ENCODE data around the gene GJA1. TPM values are rescaled to one million over a fixed set of nuclear protein-coding genes. Genes with fewer than 3 reads are reported as not detected.

Gene GJA1
- total and polyA plus RNA-seq, 2 of the 8 experiments (the other 6 are each of a cell fraction or from before 2014, with no cell fraction given) = 468 to 795 TPM

- Histone ChIP-seq H2BK20ac (ENCODE audit: low read length) (no peak overlapping the region), H3K9ac (replicated peaks in 1 of 4; ENCODE audit: extremely low read depth in 1 of 4, low read depth in 3 of 4, low read length in 3 of 4) (no peak overlapping the region), H2BK15ac (ENCODE audit: low read length) (no peak overlapping the region), H2AFZ (ENCODE audit: low read length) (peak overlapping the region; percentile 89; the same call in 1 of the 2 replicates), H3K27me3 (replicated peaks in 1 of 4; ENCODE audit: control insufficient read depth in 3 of 4, extremely low read depth in 1 of 4, insufficient read depth in 3 of 4, low read length in 3 of 4) (no peaks in the 10 kb centered on the region), H3K56ac (replicated peaks; ENCODE audit: insufficient read length, low read depth, low read length) (no peak overlapping the region), H2BK120ac (replicated peaks; ENCODE audit: low read depth, low read length) (no peak overlapping the region), H3K23me2 (ENCODE audit: low read depth, low read length) (no peaks in the 10 kb centered on the region), H3K27ac (ENCODE audit: low read depth, low read length) (no peak overlapping the region), H3K4ac (replicated peaks; ENCODE audit: insufficient read length, low read depth, low read length) (no peak overlapping the region), H4K8ac (ENCODE audit: extremely low read depth, insufficient read depth, low read length) (no peak overlapping the region), H3K4me1 (replicated peaks in 1 of 4; ENCODE audit: control insufficient read depth in 3 of 4, insufficient read depth in 4 of 4, low read length in 3 of 4) (no peaks in the 10 kb centered on the region), H2BK5ac (ENCODE audit: low read depth, low read length) (no peak overlapping the region), H2AK5ac (ENCODE audit: low read depth, low read length) (no peak overlapping the region), H3K9me3 (ENCODE audit: insufficient read depth in 2 of 2, low read depth in 1 of 2, low read length in 1 of 2) (no peaks in the 10 kb centered on the region), H4K91ac (replicated peaks; ENCODE audit: insufficient read length, low read length) (no peak overlapping the region), H3K4me2 (ENCODE audit: insufficient read depth in 1 of 2, low read depth in 2 of 2, low read length in 2 of 2) (no peak overlapping the region), H3K79me1 (ENCODE audit: low read depth, low read length) (no peaks in the 10 kb centered on the region), H4K5ac (ENCODE audit: insufficient read length, low read depth, low read length) (no peak overlapping the region), H2BK12ac (ENCODE audit: low read depth, low read length) (no peak overlapping the region), H3K36me3 (ENCODE audit: control insufficient read depth in 2 of 4, insufficient read depth in 4 of 4, low read length in 3 of 4) (no peaks in the 10 kb centered on the region), H3K18ac (ENCODE audit: extremely low read depth, low read length) (no peak overlapping the region), H3K14ac (ENCODE audit: insufficient read length) (no peak overlapping the region), H3K4me3 (ENCODE audit: extremely low read depth in 1 of 4, insufficient read depth in 2 of 4, low read depth in 3 of 4, low read length in 4 of 4) (no peak overlapping the region), H3K23ac (ENCODE audit: insufficient read length) (no peak overlapping the region), H3K79me2 (ENCODE audit: control insufficient read depth in 1 of 2, insufficient read depth in 2 of 2, low read length in 2 of 2) (no peaks in the 10 kb centered on the region), H4K20me1 (replicated peaks in 1 of 2; ENCODE audit: control insufficient read depth in 1 of 2, insufficient read depth in 2 of 2, low read length in 2 of 2) (no peaks in the 10 kb centered on the region)
- FAIRE-seq = no peak
- no peak for DNase-seq (ENCODE audit: low read depth in 1 of 2, low spot score in 2 of 2)
- POLR2A ChIA-PET (ENCODE audit: partially characterized antibody) = no interaction called here
- 83% methylated on average over 2 of the region's 2 CpGs; no CpG with 5 or more reads in 1 of the 2 experiments for WGBS, 2 experiments (ENCODE audit: extremely low coverage in 1 of 2, insufficient coverage in 1 of 2, insufficient read length in 1 of 2, insufficient replicate concordance in 2 of 2, low coverage in 1 of 2, low lambda C conversion rate in 2 of 2, missing lambda C conversion rate in 1 of 2)
- CTCF ChIA-PET (ENCODE audit: partially characterized antibody) = interaction anchor here (0.6 to 4.4 kb wide), 16 partner anchors 9 to 400 kb away, joined by 3 to 41 read pairs (median 4); partner anchors contain the start of gene TBC1D32
- TF ChIP-seq SP4 (IDR thresholded peaks at IDR 0.05; ENCODE audit: low read length) = no peak
- no peak for TF ChIP-seq ASH2L (IDR thresholded peaks at IDR 0.05; ENCODE audit: low read length)
- no peak for TF ChIP-seq POU5F1 (IDR thresholded peaks at IDR 0.05; ENCODE audit: low read depth, low read length)
- no peak for TF ChIP-seq JUN (IDR thresholded peaks at IDR 0.05; ENCODE audit: low read depth, low read length)
- TF ChIP-seq EGR1 (IDR thresholded peaks at IDR 0.05; ENCODE audit: borderline replicate concordance, low read depth, low read length) = no peak
- TF ChIP-seq EZH2 (IDR thresholded peaks at IDR 0.05; ENCODE audit: low read depth, low read length, severe bottlenecking) = no peak
- no peak for TF ChIP-seq TAF1 (IDR thresholded peaks at IDR 0.05; ENCODE audit: low read depth, low read length)
- TF ChIP-seq BCL11A (IDR thresholded peaks at IDR 0.05; ENCODE audit: low read depth in 2 of 2, low read length in 2 of 2) = no peak
- TF ChIP-seq ATF2 (IDR thresholded peaks at IDR 0.05; ENCODE audit: low read length) = no peak
- TF ChIP-seq SUZ12 (IDR thresholded peaks at IDR 0.05; ENCODE audit: low read length) = no peak
- no peak for TF ChIP-seq TAF7 (optimal IDR thresholded peaks at IDR 0.05; ENCODE audit: borderline replicate concordance, low read depth, low read length)
- TF ChIP-seq POLR2AphosphoS5 (IDR thresholded peaks at IDR 0.05; ENCODE audit: low read depth, low read length) = no peak
- no peak for TF ChIP-seq RFX5 (IDR thresholded peaks at IDR 0.05; ENCODE audit: borderline replicate concordance, low read depth, low read length)
- no peak for TF ChIP-seq RBBP5 (IDR thresholded peaks at IDR 0.05; ENCODE audit: borderline replicate concordance, low read depth, low read length)
Measured at GRCh38 chr6:121399966-121400365, 35.5 kb upstream of the GJA1 start.
